KOPT-K1 (cell line): Measurements from ENCODE around the gene SLC4A5.
"Not testable (repeated sequence)": the region's sequence is repeated elsewhere in the genome, so short reads cannot be mapped to it uniquely, and the experiment has no call there.

Experiments
- H3K27ac ChIP-seq: fragments of 200-600 bp; sonication (generic); 2 replicates; pipeline ENCODE4 v1.5.1; 2016; ENCODE audit warnings: antibody characterized with exemption, mild to moderate bottlenecking, low read depth, low read length; ENCODE audit not compliant: poor library complexity, severe bottlenecking
- H3K36me3 ChIP-seq: fragments of 200-600 bp; sonication (generic); 2 replicates; pipeline ENCODE4 v1.5.1; 2017; ENCODE audit warnings: antibody characterized with exemption, mild to moderate bottlenecking, low read length, moderate library complexity; ENCODE audit not compliant: insufficient read depth
- H3K9me3 ChIP-seq: fragments of 200-600 bp; sonication (generic); 2 replicates; pipeline ENCODE4 v1.5.1; 2017; ENCODE audit warnings: antibody characterized with exemption, low read length, mild to moderate bottlenecking; ENCODE audit not compliant: insufficient read depth, poor library complexity, severe bottlenecking

Gene SLC4A5

DNA sequence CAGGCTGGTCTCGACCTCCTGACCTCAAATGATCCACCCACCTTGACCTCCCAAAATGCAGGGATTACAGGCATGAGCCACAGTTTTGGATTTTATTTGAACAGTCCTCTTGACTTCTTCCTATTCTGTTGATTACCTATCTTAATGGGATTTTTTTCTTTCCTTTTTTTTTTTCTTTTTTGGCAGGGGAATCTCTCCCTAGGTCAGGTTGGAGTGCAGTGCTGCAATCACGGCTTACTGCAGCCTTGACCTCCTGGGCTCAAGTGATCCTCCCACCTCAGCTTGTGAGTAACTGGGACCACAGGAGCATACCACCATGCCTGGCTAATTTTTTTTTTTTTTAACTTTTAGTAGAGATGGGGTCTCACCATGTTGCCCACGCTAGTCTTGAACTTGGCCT is 142.0 kb downstream of the SLC4A5 start:
- Histone ChIP-seq H3K9me3 (no peaks in the 10 kb centered on the region), H3K27ac (no peak overlapping the region), H3K36me3 (peaks cover 44% of the 10 kb centered on the region)

GRCh38 chr2:74199871-74200305 is 143.3 kb downstream of the SLC4A5 start:
- no peaks in the 10 kb centered on the region for H3K9me3 ChIP-seq
- peak overlapping the region; percentile 91 for H3K27ac ChIP-seq
- peaks cover 38% of the 10 kb centered on the region for H3K36me3 ChIP-seq

- Histone ChIP-seq H3K9me3 (no peaks in the 10 kb centered on the region), H3K36me3 (peaks cover 32% of the 10 kb centered on the region), H3K27ac (peak overlapping the region; percentile 91)
These were observed 143.9 kb downstream of the SLC4A5 start for GRCh38 chr2:74199275-74199701.

DNA sequence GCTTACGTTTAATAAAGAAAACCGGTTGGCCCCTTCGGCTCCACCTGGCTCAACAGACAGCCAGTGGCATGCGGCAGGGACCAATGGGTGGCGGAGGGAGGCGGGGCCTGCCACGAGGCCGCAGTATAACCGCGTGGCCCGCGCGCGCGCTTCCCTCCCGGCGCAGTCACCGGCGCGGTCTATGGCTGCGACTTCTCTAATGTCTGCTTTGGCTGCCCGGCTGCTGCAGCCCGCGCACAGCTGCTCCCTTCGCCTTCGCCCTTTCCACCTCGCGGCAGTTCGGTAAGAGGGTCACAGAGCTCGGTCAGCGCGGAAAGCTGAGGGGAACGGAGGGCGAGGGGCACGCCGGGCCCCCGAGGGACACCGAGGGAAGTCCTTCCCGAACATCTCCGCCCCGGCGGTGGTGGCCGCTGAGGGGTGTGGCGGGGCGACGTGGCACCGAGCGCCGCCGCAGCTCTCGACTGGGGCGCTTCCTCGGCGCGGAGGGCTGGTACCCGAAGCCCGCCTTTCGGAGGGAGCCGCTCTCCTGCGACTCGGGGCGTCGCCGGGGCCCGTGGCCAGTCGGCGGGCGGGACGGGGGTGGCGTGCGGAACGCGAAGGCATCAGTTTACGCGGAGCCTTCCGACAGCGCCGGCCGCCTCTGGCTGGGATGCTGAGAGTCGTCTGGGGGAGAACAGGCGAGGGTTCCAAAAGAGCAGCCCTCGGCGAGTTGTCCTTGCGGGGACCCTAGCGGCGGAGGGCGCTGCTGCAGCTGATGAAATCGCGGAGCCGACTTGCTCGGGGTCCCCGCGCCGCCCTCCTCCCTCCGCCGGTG is 144.5 kb downstream of the SLC4A5 start, which contains the start of gene MTHFD2:
TSS of gene MTHFD2 (plus strand) at position 155 of the 814 bp plus-strand sequence. CDS start at position 182, 27 bp downstream.
- no peaks in the 10 kb centered on the region for H3K9me3 ChIP-seq
- H3K27ac ChIP-seq: peak within 1 kb of the TSS; percentile 91
- peaks cover 27% of the 10 kb centered on the region for H3K36me3 ChIP-seq

DNA sequence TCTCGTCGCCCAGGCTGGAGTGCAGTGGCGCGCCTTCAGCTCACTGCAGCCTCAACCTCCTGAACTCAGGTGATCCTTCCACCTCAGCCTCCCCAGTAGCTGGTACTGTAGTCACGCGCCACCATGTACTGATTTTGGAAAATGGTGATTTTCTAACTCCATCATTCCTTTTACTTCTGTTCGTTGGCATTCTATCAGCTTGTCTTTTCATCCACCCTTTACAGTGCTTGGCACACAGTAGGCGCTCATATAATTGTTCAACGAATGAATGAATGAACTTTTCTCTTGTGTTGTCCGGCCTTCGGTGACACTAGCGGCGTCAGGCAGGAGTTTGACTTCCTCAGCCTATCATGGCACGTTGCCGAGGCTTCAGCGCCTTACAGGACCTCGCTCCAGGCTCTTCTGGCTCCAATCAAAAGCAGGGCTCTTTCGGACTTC is 145.2 kb downstream of the SLC4A5 start:
- Histone ChIP-seq H3K9me3 (no peaks in the 10 kb centered on the region), H3K27ac (peak overlapping the region; percentile 91), H3K36me3 (peaks cover 23% of the 10 kb centered on the region)

DNA sequence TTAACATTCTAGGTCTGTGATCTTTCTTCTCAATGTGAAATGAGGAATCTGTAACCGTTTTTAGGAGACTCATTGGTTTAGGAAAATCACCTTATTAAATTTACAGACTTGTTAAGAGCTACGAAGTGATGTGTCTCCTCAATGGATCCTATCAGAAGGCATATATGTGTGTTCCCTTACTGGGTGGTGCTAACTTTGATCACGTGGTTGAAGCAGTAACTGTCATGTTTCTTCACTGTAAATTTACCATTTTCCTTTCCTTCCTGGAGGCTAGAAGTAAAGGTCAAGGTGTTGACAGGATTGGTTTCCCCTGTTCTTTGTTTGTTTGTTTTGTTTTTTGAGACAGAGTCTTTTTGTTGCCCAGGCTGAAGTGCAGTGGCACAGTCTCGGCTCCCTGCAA is 146.2 kb downstream of the SLC4A5 start:
- Histone ChIP-seq H3K27ac (peak overlapping the region; percentile 1), H3K36me3 (peaks cover 13% of the 10 kb centered on the region), H3K9me3 (peaks cover 1% of the 10 kb centered on the region)

DNA sequence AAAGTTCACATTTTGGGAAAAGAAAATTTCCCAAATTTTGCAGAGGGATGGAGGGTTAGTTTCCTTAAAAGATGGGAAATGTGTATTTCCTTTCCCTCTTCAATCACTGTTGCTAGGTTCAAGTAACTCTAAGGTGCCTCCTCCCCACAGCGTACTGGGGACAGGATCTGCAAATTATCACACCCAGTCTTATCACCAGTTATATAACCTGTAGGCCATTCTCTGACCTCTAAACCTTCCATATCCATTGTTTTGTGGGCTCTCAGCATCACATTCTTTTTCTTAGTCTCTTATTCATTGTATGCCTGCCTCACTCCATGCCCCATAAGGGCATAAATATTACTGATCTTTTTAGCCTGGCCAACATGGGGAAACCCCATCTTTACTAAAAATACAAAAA is 148.4 kb downstream of the SLC4A5 start:
- Histone ChIP-seq H3K27ac (no peak overlapping the region), H3K36me3 (no peaks in the 10 kb centered on the region), H3K9me3 (peaks cover 6% of the 10 kb centered on the region)

DNA sequence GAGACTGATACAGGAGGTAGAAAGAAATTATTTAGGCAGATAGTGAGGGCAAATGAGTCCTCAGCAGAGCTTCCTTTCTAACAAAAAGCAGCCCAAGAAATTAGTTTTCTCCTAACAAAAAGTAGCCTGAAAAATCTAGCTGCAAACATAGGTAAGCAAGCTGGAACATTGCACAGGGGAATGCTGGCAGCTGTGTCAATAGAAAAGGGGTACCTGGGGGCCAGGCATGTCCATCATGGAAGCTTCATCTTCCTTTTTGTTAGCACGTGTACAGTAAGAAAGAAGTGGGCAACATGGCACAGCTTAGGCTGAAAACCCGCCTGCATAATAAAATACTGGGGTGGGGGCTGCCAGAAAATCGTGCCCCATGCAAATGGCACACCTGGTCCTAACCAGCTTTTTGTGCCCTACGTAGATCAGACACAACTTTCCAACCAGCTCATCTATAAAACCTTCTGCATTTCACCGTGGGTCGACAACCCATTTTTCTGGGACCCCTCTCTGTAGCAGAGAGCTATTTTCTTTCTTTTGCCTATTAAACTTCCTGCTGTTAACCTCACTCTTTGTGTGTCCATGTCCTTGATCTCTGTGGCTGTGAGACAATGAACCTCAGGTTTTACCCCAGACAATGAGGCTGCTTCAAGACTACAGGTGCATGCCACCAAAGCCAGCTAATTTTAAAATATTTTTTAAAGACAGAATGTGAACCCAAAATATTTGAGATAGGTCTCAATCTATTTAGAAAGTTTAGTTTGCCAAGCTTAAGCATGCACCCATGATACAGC is 151.4 kb downstream of the SLC4A5 start:
- Histone ChIP-seq H3K9me3 (peaks cover 6% of the 10 kb centered on the region), H3K27ac (no peak overlapping the region), H3K36me3 (no peaks in the 10 kb centered on the region)

GRCh38 chr2:74188696-74189095 is 154.5 kb downstream of the SLC4A5 start:
- Histone ChIP-seq H3K27ac (no peak overlapping the region), H3K36me3 (no peaks in the 10 kb centered on the region), H3K9me3 (peaks cover 6% of the 10 kb centered on the region)

DNA sequence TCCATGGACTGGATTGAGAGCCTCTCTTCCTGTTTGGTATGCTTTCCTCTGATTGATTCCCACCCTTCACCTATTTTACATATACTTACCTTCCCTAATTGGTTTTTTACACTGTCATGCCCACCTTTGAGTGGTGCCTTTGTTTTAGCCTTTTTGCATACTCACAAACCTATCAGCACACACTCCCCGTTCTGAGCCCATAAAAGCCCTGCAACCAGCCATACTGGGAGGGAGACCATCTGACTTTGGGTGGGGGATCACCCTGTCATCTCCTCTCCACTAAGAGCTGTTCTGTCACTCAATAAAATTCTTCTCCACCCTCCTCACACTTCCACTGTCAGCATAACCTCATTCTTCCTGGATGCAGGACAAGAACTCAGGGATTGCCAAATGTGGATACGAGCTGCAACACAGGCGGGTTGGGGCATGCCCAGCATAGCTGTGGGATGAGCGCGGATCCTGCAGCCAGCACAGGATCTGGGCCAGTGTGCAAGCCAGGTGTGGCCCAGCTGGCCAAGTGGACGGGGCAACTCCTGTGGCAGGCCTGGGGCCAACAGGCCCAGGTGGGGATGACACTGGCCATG is 155.1 kb downstream of the SLC4A5 start:
- peaks cover 6% of the 10 kb centered on the region for H3K9me3 ChIP-seq
- no peaks in the 10 kb centered on the region for H3K36me3 ChIP-seq
- H3K27ac ChIP-seq: no peak overlapping the region

GRCh38 chr2:74186706-74187105 is 156.5 kb downstream of the SLC4A5 start:
- H3K9me3 ChIP-seq, H3K36me3 ChIP-seq, H3K27ac ChIP-seq: not testable (repeated sequence)

DNA sequence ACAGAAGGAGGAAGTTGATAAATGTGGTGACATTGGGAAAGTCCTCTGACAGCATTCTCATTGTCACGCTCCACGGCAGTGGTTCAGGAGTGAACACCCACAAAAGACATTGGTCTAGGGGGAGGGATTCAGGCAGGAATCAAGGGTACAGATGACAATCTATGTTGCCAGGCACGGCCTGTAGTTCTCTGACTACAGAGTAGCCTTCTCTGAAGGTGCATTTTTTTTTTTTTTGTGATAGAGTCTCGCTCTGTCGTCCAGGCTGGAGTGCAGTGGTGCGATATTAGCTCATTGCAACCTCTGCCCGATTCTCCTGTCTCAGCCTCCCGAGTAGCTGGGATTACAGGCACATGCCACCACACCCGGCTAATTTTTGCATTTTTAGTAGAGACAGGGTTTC is 157.2 kb downstream of the SLC4A5 start:
- H3K36me3 ChIP-seq: no peaks in the 10 kb centered on the region
- no peaks in the 10 kb centered on the region for H3K9me3 ChIP-seq
- no peak overlapping the region for H3K27ac ChIP-seq

DNA sequence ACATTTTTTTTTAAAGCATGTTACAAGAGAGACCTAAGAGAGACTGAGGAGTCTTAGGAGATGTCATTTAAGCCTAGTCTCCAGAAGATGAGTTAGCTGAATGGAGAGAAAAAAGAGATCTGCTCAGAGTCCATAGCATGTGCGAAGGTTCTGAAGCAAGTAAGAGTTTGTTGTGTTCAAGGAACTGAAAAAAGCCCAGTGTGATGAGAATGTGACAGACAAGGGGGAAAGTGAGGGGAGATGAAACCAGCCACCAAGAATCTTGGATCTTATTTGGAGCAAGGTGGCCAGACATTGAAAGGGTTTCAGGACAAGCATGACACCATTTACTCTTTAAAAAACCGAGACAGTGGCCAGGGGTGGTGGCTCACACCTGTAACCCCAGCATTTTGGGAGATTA is 159.3 kb downstream of the SLC4A5 start:
- Histone ChIP-seq H3K36me3 (no peaks in the 10 kb centered on the region), H3K27ac (no peak overlapping the region), H3K9me3 (no peaks in the 10 kb centered on the region)

DNA sequence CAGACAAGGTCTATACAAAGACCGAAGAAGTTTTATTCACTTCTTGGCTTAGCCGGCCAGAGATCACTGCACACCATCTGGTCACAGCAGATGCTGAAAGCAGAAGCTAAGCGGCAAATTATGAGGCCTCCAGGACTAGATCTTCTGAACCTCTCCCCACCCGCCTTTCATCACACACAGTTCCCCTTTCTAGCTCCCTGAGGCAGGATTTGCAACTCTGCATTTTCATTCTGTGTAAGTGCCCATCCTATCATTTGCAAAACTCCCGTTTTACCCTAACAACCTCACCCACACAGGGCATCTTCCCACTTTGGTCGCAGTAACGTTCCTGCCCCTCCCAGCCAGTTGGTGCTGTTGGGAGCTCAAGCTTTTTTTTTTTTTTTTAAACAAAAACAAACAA is 161.5 kb downstream of the SLC4A5 start:
- peaks cover 2% of the 10 kb centered on the region for H3K9me3 ChIP-seq
- peaks cover 7% of the 10 kb centered on the region for H3K36me3 ChIP-seq
- H3K27ac ChIP-seq: no peak overlapping the region
